NCI-H1436 (cell line): Measurements from ENCODE around the gene TMEM80.
"Not testable (repeated sequence)": the region's sequence is repeated elsewhere in the genome, so short reads cannot be mapped to it uniquely, and the experiment has no call there.

Experiments
- DNase-seq: peaks from one replicate; lab custom pipeline; 2025; lab: John Stamatoyannopoulos, UW

TMEM80 gene

GRCh38 chr11:695538-696248, at the start of gene TMEM80:
TMEM80 (plus strand) TSS chr11:695816; CDS start chr11:695828, 12 bp downstream.
- peak; percentile 97 for DNase-seq

GRCh38 chr11:646214-646613, 49.4 kb upstream of the TMEM80 start:
- no peak for DNase-seq

- DNase-seq, result not testable (repeated sequence)
These were observed 47.9 kb upstream of the TMEM80 start for GRCh38 chr11:647672-648158.

- DNase-seq, result no peak
These were observed 45.1 kb upstream of the TMEM80 start for GRCh38 chr11:650482-650881.

- DNase-seq, result not testable (repeated sequence)
These were observed 42.5 kb upstream of the TMEM80 start for GRCh38 chr11:653136-653535.

GRCh38 chr11:653837-654236, 41.8 kb upstream of the TMEM80 start:
- DNase-seq, result no peak

- DNase-seq, result not testable (repeated sequence)
These were observed 41.2 kb upstream of the TMEM80 start for GRCh38 chr11:654444-654843.

- DNase-seq, result no peak
These were observed 40.4 kb upstream of the TMEM80 start for GRCh38 chr11:655036-655726.

- no peak for DNase-seq
These were observed 39.2 kb upstream of the TMEM80 start for GRCh38 chr11:656426-656825.

- DNase-seq, result no peak
These were observed 38.8 kb upstream of the TMEM80 start for GRCh38 chr11:656866-657265.

- DNase-seq, result no peak
These were observed 37.9 kb upstream of the TMEM80 start for GRCh38 chr11:657691-658126.

GRCh38 chr11:659532-660085, 36.0 kb upstream of the TMEM80 start:
- DNase-seq, result no peak

- no peak for DNase-seq
These were observed 35.3 kb upstream of the TMEM80 start for GRCh38 chr11:660281-660680.

- no peak for DNase-seq
These were observed 34.8 kb upstream of the TMEM80 start for GRCh38 chr11:660681-661444.

GRCh38 chr11:662689-663274, 32.8 kb upstream of the TMEM80 start:
- peak; percentile 28 for DNase-seq

GRCh38 chr11:665062-665703, 30.4 kb upstream of the TMEM80 start:
- no peak for DNase-seq

GRCh38 chr11:665704-666281, 29.8 kb upstream of the TMEM80 start:
- DNase-seq, result no peak

GRCh38 chr11:673866-674265, 21.8 kb upstream of the TMEM80 start:
- no peak for DNase-seq

GRCh38 chr11:674406-674805, 21.2 kb upstream of the TMEM80 start:
- DNase-seq, result no peak

GRCh38 chr11:678297-678696, 17.3 kb upstream of the TMEM80 start:
- no peak for DNase-seq
